HG03342 (cell line): ENCODE measurements around the gene IL1R1.
"Not testable (repeated sequence)": the region's sequence is repeated elsewhere in the genome, so short reads cannot be mapped to it uniquely, and the experiment has no call there.

ENCODE experiments used
- ATAC-seq: cut with Tn5 transposase; IDR thresholded peaks from one replicate; pipeline ENCODE4 v1.9.1; 2021; ENCODE audit warnings: mild to moderate bottlenecking, moderate library complexity; ENCODE audit not compliant: unreplicated experiment

Gene IL1R1

DNA sequence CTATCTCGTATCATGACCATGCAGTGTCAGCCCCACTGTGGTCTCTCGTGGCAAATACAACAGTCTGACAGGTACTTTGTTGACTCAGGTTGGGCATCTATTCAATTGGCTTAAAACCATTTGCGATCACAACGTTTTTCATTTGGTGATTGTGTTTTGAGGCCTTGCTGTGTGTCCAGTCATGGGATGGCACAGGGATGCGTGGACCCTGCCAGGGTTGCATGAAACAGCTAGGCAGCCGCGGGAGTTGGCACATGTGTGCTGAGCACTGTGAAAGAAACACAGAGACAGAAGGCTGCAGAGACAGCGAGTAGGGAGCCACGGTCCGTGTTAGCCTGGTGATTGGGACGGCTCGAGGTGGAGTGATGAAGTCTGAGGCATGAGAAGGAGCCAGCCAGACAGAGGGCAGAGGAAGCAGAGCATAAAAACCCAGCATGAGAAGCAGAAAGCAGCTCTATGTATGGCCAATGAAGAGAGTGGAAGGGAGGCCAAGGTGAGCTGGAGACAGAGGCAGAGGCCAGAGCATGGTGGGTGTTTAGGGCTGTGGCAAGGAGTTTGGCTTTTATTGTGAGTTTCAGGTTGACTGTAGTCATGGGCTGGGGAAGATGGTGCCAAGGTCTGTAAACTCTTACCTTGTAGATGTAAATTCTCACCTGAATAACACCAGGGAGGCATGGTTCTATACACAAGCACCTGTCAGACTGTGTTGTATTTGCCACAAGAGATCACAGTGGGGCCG lies 31.8 kb upstream of the IL1R1 start:
- ATAC-seq, result no peak

GRCh38 chr2:102111823-102112222 lies 30.7 kb upstream of the IL1R1 start:
- ATAC-seq, result no peak

DNA sequence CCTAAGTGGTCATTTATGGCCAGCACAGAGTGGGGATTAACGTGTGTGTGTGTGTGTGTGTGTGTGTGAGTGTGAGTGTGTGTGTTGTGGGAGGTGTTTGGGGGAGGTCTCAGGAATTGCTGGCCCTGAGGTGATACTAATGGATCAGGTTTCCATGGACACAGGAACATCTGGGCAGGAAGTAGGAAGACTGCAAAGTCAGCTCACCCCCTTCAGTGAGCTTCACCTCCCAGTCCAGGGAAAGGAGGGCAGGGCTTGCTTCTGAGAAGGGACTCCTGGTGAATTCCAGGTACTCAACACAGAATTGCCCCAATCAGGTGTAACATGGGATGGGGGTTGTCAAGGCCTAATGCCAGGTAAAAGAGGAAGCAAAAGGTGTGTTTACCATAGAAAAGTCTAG lies 30.3 kb upstream of the IL1R1 start:
- ATAC-seq, result no peak

GRCh38 chr2:102112692-102113665 lies 29.6 kb upstream of the IL1R1 start:
- ATAC-seq, result no peak

DNA sequence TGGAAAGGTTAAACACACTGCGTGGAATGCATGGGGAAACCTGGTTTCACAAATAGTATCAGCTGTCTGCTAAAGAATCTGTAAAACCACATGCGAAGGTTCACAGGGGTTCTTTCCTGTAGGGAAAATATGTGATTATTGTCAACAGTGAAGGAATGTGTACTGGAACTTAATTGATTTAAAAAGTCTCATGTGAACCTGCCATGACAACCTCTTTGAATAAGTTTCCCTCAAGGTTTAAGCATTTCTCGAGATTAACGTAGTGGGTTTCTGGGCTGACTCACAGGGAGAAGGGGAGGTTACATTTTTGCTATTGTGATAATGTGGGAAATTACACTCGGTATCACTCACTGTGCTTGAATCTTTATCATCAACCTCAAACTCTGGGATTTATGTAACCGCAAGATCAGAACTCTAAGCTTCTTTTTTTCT lies 28.2 kb upstream of the IL1R1 start:
- ATAC-seq, result no peak

- no peak for ATAC-seq
Measured at GRCh38 chr2:102114851-102115497, 27.6 kb upstream of the IL1R1 start.

DNA sequence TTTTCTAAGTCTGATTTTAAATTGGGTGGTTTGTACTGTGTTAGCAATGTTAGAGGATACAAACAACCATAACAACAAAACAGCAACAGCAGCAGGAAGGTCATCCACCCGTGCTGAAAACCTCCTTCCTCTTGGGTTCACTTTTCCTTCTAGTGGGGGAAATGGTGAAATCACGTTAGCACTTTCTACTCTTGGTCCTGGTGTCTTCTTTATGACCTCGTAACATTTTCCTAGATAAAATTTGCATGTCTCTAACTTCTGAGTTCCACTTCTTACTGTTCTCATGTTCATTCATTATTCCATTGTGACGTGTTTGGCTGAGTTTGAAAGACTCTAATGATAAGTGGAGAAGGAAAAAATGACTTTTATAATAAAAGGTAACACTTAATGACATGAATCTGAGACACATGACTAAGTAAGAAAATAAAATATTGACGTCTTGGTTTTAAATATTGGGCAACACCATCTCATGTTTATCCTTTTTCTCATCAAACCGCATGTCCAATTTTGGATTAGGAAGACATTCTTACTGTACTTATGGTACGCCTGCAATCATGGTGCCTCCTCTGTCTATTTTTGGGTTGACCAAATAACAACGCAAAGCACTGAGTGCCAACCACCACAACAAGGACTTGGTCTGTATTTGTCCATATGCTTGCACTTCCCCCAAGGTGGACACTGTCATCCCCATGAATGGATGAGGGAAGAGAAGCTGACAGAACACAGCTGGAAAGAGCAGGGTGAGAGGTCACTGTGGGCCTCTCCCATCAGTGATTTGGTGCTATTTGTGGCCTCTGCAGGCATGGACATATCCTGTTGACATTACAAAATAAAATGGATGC lies 25.7 kb upstream of the IL1R1 start:
- ATAC-seq, result no peak

DNA sequence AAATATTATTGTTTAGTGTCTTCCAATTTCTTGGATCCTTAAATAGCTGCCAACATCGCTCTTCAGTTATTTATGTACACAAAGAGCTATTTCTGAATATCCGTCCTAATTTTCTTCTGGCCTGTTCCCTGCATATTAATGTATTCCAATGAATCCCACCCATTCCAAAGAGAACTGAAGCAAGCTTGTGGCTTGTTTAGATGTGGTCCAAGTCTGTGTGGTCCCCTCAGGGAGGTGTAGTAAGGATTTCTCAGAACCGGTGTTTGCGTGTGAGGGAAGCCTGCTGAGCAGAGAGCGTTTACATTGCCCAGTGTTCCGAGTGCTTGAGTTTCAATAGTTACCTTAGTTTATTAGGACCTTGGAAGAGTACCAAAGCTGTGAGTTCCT lies 25.1 kb upstream of the IL1R1 start:
- ATAC-seq, result no peak

DNA sequence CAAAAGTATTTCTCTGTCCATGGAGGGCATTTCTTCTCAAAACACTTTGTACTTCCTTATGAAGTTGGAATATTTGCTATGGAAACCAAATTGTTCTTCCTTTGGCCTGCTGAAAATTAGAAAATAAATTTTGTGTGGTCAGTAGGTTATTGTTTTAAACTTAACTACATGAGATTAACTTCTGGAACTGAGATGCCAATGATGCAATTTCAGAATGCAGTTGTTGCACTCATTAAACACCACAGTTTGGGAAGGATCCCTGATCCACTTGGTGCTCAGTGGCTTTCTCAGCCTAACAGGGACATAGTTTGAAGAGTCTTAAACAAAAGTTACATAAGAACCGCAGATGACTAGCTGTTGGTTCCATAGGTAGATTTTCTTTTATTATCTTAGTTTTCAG lies 23.3 kb upstream of the IL1R1 start:
- ATAC-seq, result no peak

GRCh38 chr2:102120261-102120660 lies 22.3 kb upstream of the IL1R1 start:
- ATAC-seq, result no peak

- ATAC-seq, result no peak
Measured at GRCh38 chr2:102120701-102121159, 21.8 kb upstream of the IL1R1 start.

DNA sequence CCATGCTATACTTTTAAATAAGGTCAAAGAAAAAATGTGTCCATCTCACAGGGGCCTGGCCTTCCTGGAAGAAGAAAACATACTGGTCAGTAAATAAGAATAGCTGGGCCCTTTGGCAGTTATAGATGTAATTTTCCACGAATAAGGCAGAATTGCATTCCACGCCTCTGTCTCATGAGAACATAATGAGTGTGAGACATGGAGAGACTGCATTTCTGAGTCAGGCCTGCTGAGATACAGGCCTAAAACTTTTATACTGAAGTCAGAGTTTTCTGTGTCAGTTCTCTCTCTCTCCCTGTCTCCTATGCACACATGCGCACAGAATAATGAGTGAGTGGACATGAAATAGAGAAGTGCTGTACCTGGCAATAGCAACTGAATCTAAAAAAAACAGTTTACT lies 20.4 kb upstream of the IL1R1 start:
- ATAC-seq, result no peak

DNA sequence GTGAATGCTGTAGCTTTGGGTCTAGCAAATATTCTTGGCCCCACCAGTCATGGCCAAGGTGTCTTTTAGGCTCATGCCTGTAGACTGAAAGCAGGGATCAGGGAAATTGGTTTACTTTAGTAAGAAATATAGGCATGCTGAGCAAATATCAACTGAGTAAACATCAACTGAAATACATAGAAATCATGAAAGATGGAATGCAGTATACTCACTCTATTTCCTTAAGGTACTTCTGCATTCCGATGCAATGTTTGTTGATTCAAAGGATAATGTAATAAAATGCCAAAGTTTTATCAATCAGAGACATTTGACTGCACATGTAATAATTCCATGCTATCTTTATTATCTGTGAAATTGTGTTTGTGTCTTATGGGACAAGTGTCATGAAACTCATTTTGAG lies 19.6 kb upstream of the IL1R1 start:
- no peak for ATAC-seq

DNA sequence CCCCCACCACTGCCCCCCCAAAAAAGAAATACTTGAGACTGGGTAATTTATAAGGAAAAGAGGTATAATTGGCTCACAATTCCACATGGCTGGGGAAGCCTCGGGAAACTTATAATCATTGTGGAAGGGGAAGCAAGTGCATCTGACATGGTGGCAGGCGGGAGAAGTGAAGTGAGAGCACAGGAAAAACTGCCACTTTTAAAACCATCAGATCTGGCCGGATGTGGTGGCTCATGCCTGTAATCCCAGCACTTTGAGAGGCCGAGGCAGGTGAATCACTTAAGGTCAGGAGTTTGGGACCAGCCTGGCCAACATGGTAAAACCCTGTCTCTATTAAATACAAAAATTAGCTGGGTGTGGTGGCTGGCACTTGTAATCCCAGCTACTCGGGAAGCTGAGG lies 18.1 kb upstream of the IL1R1 start:
- ATAC-seq, result not testable (repeated sequence)

DNA sequence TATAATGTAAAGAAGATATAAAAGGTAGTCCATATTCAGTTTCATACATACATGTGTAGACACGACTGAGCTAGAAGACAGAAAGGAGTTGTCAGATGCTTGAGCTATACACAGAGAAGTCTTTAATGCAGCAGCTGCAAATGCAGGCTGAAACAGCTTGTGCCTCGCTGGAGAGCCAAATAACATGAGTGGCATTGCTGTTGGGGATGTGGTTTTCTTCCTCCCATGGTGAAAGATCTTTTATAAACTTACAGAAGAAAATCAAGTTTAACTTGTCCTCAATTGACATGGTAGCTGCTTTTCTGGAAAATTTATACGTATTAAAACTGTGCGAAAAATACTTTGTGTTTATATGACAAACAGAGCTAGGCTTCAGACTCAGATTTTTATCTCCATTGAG lies 16.4 kb upstream of the IL1R1 start:
- no peak for ATAC-seq

- ATAC-seq, result no peak
Measured at GRCh38 chr2:102126660-102127059, 15.9 kb upstream of the IL1R1 start.

DNA sequence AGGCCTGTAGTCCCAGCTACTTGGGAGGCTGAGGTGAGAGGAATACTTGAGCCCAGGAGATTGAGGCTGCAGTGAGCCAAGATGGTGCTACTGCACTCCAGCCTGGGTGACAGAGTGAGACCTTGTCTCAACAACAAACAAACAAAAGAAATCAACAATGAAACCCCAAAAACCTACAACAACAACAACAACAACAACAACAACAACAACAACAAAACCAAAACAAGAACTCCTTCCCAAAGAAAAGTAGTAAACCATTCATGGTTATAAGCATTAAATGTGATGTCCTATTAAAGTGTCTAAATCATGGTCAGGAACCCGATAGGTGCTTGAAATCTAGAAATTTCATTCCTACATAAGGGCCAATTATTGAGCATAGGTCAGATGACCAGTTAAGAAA lies 13.5 kb upstream of the IL1R1 start:
- no peak for ATAC-seq

DNA sequence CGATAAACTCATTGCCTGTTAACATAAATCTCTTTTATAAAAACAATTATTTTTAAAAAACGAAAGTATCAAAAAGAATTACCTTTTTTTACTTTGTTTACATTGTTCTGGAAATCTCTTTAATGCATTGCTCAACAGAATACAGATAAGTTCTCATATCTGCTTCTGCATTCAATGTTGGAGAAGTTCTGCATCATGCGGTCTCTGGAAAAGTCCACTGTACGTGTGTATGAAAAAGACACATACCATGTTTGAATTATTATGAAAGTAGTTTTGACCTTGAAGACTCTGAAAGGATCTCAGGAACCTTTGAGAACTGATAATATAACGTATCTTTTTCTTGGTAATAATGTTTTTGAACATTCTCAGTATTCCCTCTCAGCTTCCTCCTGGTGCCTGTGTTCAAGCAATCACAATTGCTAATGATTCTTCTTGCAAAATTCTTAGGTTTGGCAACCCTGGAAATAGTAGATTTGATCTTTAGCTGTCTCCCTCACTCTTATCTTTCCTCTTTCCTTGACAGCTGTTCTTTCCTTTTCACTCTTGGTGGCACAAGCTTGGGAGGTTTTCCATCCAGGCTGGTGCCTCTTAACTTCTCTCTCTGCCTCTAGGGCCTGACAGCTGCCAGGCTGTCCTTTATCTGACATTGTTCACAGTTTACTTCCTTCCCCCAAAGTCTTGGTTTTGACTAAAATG lies 12.4 kb upstream of the IL1R1 start:
- no peak for ATAC-seq

- no peak for ATAC-seq
Measured at GRCh38 chr2:102130647-102130991, 11.9 kb upstream of the IL1R1 start.

- no peak for ATAC-seq
Measured at GRCh38 chr2:102131564-102131963, 11.0 kb upstream of the IL1R1 start.
